Measurements from ENCODE around the gene ERO1B.

- TF ChIP-seq, protein P1, sequence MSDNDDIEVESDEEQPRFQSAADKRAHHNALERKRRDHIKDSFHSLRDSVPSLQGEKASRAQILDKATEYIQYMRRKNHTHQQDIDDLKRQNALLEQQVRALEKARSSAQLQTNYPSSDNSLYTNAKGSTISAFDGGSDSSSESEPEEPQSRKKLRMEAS (IDR thresholded peaks at IDR 0.05; ENCODE audit: low read depth, low read length), result no peak
- TF ChIP-seq POLR2A (IDR thresholded peaks at IDR 0.05; ENCODE audit: extremely low read depth, insufficient read length), result no peak
Measured at GRCh38 chr1:236201786-236202185, 80.0 kb downstream of the ERO1B start.
